Endothelial cell of umbilical vein (primary cell): Measurements from ENCODE around the gene CTBP1.

Experiments used
- TF ChIP-seq, protein P1 (sequence below): IDR thresholded peaks from 2 replicates; pipeline ENCODE4 v1.6.1; 2011; ENCODE audit not compliant: insufficient read depth, insufficient read length
- TF ChIP-seq, protein P2 (sequence below), 2 donors: IDR thresholded peaks; 1 replicate in 1 of 2; 2 replicates in 1 of 2; pipeline ENCODE4 v1.5.1; 2011; ENCODE audit warnings: low read length in 2 of 2, mild to moderate bottlenecking in 2 of 2, moderate library complexity in 2 of 2, control low read depth in 1 of 2, inconsistent platforms in 1 of 2, low read depth in 1 of 2; ENCODE audit not compliant: insufficient read depth in 1 of 2; ENCODE audit errors: extremely low read depth in 1 of 2

DNA sequence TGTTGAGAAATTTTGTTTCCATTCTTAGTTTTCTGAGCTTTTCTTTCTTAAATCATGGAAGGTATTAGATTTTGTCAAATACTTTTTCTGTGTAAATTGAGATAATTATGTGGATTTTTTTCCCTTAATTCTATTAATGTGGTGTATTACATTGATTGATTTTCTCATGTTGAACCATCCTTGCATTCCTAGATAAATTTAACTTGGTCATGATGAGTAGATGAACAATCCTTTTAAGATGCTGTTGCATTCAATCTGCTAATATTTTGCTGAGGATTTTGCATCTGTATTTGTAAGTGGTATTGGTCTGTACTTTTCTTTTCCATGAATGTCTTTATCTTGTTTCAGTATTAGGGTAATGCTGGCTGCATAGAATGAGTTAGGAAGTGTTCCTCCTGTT lies 20.3 kb upstream of the CTBP1 start:
- TF ChIP-seq, protein P1, sequence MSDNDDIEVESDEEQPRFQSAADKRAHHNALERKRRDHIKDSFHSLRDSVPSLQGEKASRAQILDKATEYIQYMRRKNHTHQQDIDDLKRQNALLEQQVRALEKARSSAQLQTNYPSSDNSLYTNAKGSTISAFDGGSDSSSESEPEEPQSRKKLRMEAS, result no peak
- TF ChIP-seq, protein P2, sequence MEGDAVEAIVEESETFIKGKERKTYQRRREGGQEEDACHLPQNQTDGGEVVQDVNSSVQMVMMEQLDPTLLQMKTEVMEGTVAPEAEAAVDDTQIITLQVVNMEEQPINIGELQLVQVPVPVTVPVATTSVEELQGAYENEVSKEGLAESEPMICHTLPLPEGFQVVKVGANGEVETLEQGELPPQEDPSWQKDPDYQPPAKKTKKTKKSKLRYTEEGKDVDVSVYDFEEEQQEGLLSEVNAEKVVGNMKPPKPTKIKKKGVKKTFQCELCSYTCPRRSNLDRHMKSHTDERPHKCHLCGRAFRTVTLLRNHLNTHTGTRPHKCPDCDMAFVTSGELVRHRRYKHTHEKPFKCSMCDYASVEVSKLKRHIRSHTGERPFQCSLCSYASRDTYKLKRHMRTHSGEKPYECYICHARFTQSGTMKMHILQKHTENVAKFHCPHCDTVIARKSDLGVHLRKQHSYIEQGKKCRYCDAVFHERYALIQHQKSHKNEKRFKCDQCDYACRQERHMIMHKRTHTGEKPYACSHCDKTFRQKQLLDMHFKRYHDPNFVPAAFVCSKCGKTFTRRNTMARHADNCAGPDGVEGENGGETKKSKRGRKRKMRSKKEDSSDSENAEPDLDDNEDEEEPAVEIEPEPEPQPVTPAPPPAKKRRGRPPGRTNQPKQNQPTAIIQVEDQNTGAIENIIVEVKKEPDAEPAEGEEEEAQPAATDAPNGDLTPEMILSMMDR (IDR thresholded peaks at IDR 0.05; ENCODE audit: extremely low read depth in 1 of 2, insufficient read depth in 1 of 2, low read depth in 1 of 2, low read length in 2 of 2), result no peak
